Activated B cell treated with CpG ODN at 0.5 μM for 24 hours (primary cell): Measurements from ENCODE around the gene EPS15. TPM values are rescaled to one million over a fixed set of nuclear protein-coding genes. Genes with fewer than 3 reads are reported as not detected.
"Not testable (repeated sequence)": the region's sequence is repeated elsewhere in the genome, so short reads cannot be mapped to it uniquely, and the experiment has no call there.

Experiments
- ATAC-seq: fragments of 200-7000 bp; cut with Tn5 transposase; one replicate; pipeline ENCODE4 v1.10.0; 2021; ENCODE audit warnings: low read depth, mild to moderate bottlenecking, moderate library complexity
- CTCF ChIA-PET: fragments of 350-600 bp; sonication (Branson Sonifier 250); formaldehyde crosslinking; loops from one replicate; lab custom pipeline; 2021; ENCODE audit warnings: antibody characterized with exemption; lab: Charles Lee
- POLR2A ChIA-PET: fragments of 350-600 bp; sonication (Branson Sonifier 250); formaldehyde crosslinking; loops from one replicate; lab custom pipeline; 2021; ENCODE audit warnings: antibody characterized with exemption; lab: Charles Lee
- DNase-seq: peaks from one replicate; pipeline ENCODE4 v3.0.0; 2022
- H3K27ac Mint-ChIP-seq: one replicate; pipeline ENCODE4 v1.8.0; 2020; ENCODE audit warnings: mixed read lengths
- H3K27me3 Mint-ChIP-seq: one replicate; pipeline ENCODE4 v1.8.0; 2021; ENCODE audit warnings: mixed read lengths
- H3K36me3 Mint-ChIP-seq: one replicate; pipeline ENCODE4 v1.8.0; 2021; ENCODE audit warnings: low read depth, mixed read lengths
- H3K4me1 Mint-ChIP-seq: one replicate; pipeline ENCODE4 v1.8.0; 2021; ENCODE audit warnings: mixed read lengths
- H3K4me3 Mint-ChIP-seq: one replicate; pipeline ENCODE4 v1.8.0; 2020; ENCODE audit warnings: mild to moderate bottlenecking, mixed read lengths
- H3K9me3 Mint-ChIP-seq: one replicate; pipeline ENCODE4 v1.8.0; 2020; ENCODE audit warnings: mixed read lengths
- CTCF ChIP-seq: fragments of 200-600 bp; IDR thresholded peaks from one replicate; pipeline ENCODE4 v1.8.0; 2022; ENCODE audit warnings: antibody characterized with exemption, mild to moderate bottlenecking
- intact Hi-C: fragments of 100-400 bp; cut with micrococcal nuclease; formaldehyde crosslinking; loops from one replicate; pipeline ENCODE4 v1.15.1; 2024
- total RNA-seq: library from RNA; stranded (reverse); gene quantifications from 2 replicates; pipeline ENCODE4 v1.2.3, GENCODE V29; 2022

The EPS15 gene
- total RNA-seq, 1 donor from 2014 or later, result 150 TPM

- TF ChIP-seq CTCF, result no peak
- ChIA-PET POLR2A (no interaction called here), CTCF (no interaction called here)
- Mint-ChIP-seq H3K27me3 (no peaks in the 10 kb centered on the region), H3K36me3 (peaks cover 84% of the 10 kb centered on the region), H3K9me3 (no peaks in the 10 kb centered on the region), H3K27ac (no peak overlapping the region), H3K4me3 (no peak overlapping the region), H3K4me1 (peaks cover 9% of the 10 kb centered on the region)
- intact Hi-C loops, result no loop called here
- DNase-seq (no peak), ATAC-seq (no peak)
Measured at GRCh38 chr1:51443555-51443954, 75.5 kb downstream of the EPS15 start.

- DNase-seq (no peak), ATAC-seq (no peak)
- TF ChIP-seq CTCF, result no peak
- peaks cover 6% of the 10 kb centered on the region for H3K4me1 Mint-ChIP-seq
- H3K9me3 Mint-ChIP-seq, result no peaks in the 10 kb centered on the region
- no peak overlapping the region for H3K4me3 Mint-ChIP-seq
- CTCF ChIA-PET, result no interaction called here
- H3K27me3 Mint-ChIP-seq, result no peaks in the 10 kb centered on the region
- no peak overlapping the region for H3K27ac Mint-ChIP-seq
- intact Hi-C loops, result no loop called here
- POLR2A ChIA-PET, result no interaction called here
- H3K36me3 Mint-ChIP-seq, result peaks cover 81% of the 10 kb centered on the region
Measured at GRCh38 chr1:51442616-51443015, 76.5 kb downstream of the EPS15 start.

- ChIA-PET POLR2A (no interaction called here), CTCF (no interaction called here)
- no peak overlapping the region for H3K27ac Mint-ChIP-seq
- H3K36me3 Mint-ChIP-seq, result peaks cover 79% of the 10 kb centered on the region
- peaks cover 2% of the 10 kb centered on the region for H3K4me1 Mint-ChIP-seq
- TF ChIP-seq CTCF, result no peak
- no peaks in the 10 kb centered on the region for H3K27me3 Mint-ChIP-seq
- H3K9me3 Mint-ChIP-seq, result no peaks in the 10 kb centered on the region
- intact Hi-C loops, result no loop called here
- DNase-seq (no peak), ATAC-seq (no peak)
- no peak overlapping the region for H3K4me3 Mint-ChIP-seq
Measured at GRCh38 chr1:51442198-51442597, 76.9 kb downstream of the EPS15 start.

- Mint-ChIP-seq H3K27ac (no peak overlapping the region), H3K36me3 (peaks cover 73% of the 10 kb centered on the region), H3K4me1 (no peaks in the 10 kb centered on the region), H3K9me3 (no peaks in the 10 kb centered on the region), H3K27me3 (no peaks in the 10 kb centered on the region), H3K4me3 (no peak overlapping the region)
- DNase-seq, result no peak
- POLR2A ChIA-PET, result no interaction called here
- CTCF ChIA-PET, result no interaction called here
- no peak for ATAC-seq
- intact Hi-C loops, result no loop called here
- no peak for TF ChIP-seq CTCF
Measured at GRCh38 chr1:51439895-51440294, 79.2 kb downstream of the EPS15 start.

GRCh38 chr1:51439053-51439452, 80.0 kb downstream of the EPS15 start:
- no peak for TF ChIP-seq CTCF
- POLR2A ChIA-PET, result no interaction called here
- no peak for ATAC-seq
- DNase-seq, result no peak
- Mint-ChIP-seq H3K4me1 (peaks cover 4% of the 10 kb centered on the region), H3K27ac (no peak overlapping the region), H3K4me3 (no peak overlapping the region), H3K36me3 (peaks cover 71% of the 10 kb centered on the region), H3K27me3 (no peaks in the 10 kb centered on the region), H3K9me3 (no peaks in the 10 kb centered on the region)
- intact Hi-C loops, result no loop called here
- CTCF ChIA-PET, result no interaction called here

GRCh38 chr1:51437391-51437790, 81.7 kb downstream of the EPS15 start:
- POLR2A ChIA-PET, CTCF ChIA-PET, H3K4me3 Mint-ChIP-seq, H3K27ac Mint-ChIP-seq, intact Hi-C loops, DNase-seq, H3K27me3 Mint-ChIP-seq, H3K9me3 Mint-ChIP-seq, ATAC-seq: not testable (repeated sequence)
- Mint-ChIP-seq H3K36me3 (peaks cover 71% of the 10 kb centered on the region), H3K4me1 (peaks cover 14% of the 10 kb centered on the region)
